A172 (cell line): ENCODE results near the gene CACFD1. TPM values are rescaled to one million over a fixed set of nuclear protein-coding genes. Genes with fewer than 3 reads are reported as not detected.

Experiments used
- DNase-seq: peaks from one replicate; pipeline ENCODE4 v3.0.0-alpha.2; 2015; ENCODE audit warnings: low spot score
- total RNA-seq: library from RNA; depleted of rRNA; stranded (reverse); fragments of >200 nt; shearing (Covaris generic); gene quantifications from 2 replicates; pipeline ENCODE4 v1.2.3, GENCODE V29; 2014; rRNA removed

CACFD1 gene
- 8.8 and 10.8 TPM in 2 replicates for total RNA-seq

DNA sequence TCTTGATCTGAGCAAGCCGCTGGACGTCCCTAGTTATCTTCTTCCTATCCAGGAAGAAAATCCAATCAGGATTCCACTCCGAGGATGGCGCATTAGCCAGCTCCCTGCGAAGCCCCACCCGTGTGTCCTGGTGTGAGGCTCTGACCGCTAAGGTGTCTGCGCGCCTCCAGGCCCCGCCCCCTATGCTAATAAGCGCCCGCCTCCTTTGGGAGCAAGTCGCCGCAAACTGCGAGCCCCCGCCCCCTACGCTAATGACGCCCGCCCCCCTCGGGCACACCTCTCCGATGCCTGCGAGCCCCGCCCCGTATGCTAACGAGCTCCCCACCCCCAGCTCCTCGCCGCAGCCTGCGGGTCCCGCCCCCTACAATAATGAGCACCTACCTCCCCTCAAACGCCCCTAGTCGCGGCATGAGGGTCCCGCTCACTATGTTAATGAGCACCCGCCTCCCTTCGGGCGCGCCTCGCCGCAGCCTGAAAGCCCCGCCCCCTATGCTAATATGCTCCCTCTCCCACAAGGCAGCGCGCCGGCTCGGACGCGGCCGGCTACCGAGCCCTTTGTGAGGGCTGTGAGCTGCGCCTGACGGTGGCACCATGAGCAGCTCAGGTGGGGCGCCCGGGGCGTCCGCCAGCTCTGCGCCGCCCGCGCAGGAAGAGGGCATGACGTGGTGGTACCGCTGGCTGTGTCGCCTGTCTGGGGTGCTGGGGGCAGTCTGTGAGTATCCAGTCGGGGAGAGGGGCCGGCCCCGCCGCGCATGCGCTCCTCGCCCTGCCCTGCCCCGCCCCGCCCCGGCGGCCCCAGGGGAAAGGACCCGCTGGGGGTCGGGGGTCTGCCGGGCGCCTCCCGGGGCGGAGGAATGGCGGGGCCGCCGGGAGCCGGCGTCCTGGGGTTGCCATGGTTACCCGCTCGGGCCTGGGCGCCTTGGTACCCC is at the start of gene CACFD1:
CACFD1 (plus strand) TSS at position 503 of the 929 bp plus-strand sequence; CDS start at position 592, 89 bp downstream.
- peak; percentile 95 for DNase-seq

DNA sequence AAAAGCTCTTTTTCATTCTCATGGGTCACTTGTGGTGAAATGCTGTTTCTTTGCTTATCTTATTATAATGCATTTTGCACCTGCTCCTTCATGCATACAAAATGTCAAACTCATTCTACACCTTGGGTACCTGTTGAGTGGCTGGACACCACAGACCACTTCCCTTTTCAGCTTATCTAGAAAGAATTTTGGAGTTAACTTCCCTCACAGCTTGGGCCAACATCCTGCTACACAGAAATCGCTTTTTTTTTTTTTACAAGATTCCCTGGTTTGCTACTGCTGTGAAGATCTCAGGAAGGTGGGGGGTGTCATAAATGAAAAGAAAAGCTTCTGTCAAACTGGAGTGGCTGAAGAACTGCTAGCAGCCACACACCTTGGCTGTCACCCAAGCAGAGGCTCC is 44.6 kb upstream of the CACFD1 start:
- no peak for DNase-seq

DNA sequence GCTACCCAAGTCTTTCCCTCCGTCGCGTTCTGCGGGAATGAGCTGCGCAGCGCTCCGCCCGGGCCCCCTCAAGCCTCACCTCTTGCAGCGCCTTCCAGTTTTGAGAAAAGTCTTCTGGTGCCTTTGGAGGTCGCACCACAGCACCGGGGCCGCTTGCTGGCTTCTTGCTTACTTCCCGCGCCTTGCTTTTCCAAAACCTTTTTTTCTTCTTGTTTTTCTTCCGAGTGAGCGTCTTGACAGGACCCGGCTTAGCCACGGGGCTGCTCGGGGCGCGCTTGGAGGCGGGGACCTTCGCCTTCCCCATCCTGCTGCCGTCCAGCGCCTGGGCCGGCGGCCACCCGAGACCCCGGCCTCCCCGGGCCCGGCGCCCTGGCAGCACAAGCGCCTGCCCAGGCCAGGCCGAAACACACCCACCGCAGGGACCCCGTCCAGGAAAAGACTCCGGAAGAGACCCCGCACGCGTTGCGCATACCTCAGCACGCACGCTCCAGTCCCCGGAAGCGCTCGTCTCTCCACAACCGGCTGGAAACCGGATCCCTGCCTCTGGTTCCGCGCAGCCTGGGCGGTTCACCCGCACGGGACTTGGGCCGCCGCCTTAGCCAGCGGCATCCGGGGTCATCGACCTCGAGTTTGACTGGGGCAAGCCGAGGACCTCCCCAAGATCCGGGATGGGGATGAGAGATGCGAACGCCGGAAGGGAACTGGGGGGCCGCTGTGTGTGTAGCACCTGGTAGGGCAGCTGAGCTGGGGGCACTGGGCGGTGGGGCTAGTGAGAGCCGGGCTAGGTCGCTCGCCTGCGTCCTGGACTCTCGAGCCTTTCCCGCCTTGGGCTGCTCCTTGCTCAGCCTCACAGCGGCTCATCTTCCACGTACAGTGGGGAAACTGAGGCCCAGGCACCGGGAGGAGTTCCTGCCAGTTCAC is 42.0 kb upstream of the CACFD1 start, which contains the start of gene REXO4:
REXO4 (minus strand) TSS at position 470 of the 921 bp plus-strand sequence; CDS start at position 304, 166 bp downstream.
- DNase-seq: peak; percentile 75

DNA sequence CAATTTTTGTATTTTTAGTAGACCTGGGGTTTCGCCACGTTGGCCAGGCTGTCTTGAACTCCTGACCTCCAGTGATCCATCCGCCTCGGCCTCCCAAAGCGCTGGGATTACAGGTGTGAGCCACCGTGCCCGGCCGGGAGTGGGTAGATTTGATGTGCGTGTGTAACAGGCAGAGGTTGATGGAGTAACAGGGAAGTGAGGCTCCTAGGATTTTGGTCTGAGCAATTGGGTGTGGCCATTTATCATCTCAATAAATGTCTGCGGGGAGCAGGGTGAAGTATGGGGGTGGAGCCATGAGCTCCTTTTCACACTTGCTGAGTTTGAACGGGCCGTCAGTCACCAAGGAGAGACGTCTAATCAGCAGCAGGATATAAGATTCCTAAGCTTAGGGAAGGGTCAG is 40.8 kb upstream of the CACFD1 start:
- no peak for DNase-seq

DNA sequence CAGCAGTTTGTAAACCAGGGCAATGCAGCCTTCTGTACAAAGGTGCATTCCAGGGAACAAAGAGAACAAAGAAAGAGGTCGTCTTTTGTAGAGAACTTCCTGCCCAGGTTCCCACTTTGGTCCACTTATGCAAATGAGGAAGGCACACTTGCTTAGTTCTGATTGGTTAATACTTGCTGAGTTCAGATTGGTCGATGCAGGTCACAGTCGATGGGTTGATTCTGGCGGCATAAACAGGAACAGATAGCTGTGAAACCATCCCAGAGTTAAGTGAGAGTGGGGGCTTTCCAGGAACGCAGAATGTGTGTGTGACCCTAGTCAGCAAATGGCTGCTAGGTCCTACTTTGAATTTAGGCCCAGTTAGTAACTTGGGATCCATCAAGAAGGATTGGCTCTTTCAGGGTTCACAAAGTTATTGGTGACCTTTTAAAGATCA is 39.4 kb upstream of the CACFD1 start:
- DNase-seq: no peak

DNA sequence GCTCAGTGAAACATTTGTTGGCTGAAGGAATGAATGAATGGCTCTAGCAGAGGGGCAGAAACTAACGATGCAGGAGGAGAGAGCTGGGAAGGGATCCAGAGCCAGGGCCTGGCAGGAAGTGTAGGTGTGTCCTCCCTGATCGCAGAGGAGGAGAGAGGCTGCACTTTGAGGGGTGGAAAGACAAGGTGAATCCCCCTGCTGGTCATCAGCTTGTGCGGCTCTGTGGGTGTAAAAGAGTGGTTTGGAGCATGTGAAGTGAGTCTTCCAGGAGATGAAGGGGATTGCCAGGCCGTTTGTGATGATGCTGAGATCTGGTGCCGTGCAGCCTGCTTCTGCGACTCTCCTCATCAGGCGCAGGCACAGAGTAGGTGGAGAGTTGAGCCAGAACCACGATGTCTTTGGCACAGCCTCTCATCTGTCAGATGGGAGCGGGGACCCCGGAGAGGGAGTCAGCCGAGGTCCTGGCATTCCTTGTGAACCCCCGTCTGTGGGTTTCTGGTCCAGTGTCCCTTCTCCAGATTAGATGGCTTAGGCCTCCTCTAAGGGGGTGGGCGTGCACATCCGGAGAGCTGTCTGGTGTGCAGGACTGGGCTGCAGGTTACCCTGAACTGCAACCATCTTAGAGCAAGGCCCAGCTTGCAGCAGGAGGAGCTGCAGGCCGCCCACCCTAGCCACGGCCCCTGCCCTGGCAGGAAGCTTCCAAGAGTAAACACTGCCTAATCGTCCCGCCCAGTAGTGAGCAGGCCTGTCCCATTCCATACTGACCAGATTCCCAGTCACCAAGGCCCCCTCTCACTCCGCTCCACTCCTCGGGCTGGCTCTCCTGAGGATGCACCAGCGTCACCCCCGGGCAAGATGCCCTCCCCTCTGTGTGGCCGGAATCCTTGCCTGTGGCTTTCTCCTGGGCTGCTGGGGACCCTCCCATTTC is 37.9 kb upstream of the CACFD1 start, which contains the start of gene ADAMTS13:
ADAMTS13 (plus strand) TSS at position 753 of the 928 bp plus-strand sequence; CDS start at position 830, 77 bp downstream.
- peak; percentile 40 for DNase-seq

DNA sequence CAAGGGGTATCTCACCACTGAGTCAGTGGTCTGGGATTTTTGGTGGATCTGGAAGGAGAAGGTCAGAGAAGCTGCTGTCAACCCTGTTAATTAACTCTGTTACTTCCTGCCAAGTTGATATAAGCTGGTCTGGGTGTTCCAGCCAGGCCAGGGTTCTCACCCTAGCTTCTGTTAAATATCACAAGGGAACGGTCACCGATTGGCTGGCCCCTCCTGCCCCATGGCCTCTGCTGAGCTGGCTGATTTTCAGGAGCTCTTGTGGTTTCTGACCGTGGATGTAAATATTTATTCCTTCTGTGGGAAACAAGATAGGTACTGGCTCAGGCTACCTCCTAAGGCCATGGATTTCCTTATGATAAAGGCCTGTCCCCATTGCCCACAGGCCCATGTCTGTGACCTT is 36.6 kb upstream of the CACFD1 start:
- no peak for DNase-seq

DNA sequence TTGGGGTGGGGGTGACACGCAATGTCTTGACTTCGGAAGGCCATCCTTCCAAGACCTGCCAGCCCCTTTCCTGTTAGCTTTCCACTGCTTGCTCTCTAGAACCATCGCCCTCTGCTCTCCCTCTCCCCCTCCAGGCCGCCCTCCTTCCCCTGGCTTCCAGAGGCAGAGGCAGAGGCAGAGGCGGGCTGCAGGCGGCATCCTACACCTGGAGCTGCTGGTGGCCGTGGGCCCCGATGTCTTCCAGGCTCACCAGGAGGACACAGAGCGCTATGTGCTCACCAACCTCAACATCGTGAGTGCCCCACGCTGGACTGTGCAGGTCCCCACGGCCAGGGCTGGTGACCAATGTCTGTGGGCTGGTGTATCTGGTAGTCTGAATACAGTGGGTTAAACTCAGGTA is 35.6 kb upstream of the CACFD1 start:
- no peak for DNase-seq

DNA sequence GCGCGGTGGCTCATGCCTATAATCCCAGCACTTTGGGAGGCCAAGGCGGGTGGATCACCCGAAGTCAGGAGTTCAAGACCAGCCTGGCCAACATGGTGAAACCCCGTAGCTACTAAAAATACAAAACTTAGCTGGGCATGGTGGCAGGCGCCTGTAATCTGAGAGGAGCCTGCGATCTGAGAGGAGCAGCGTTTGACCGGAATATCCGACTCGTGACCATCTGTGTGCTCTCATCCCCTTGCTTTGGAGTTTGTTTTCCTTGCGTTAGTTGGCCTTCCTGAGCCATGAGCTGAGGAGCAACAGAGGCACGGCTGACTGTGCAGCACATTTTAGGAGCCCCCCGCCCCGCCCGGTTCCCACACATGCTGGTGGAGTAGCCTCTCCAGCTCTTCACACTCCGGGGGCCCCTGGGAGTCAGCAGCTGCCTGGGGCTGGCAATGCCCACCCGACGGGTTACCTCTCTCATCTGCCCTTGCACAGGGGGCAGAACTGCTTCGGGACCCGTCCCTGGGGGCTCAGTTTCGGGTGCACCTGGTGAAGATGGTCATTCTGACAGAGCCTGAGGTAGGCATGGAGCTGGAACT is 34.6 kb upstream of the CACFD1 start:
- no peak for DNase-seq

DNA sequence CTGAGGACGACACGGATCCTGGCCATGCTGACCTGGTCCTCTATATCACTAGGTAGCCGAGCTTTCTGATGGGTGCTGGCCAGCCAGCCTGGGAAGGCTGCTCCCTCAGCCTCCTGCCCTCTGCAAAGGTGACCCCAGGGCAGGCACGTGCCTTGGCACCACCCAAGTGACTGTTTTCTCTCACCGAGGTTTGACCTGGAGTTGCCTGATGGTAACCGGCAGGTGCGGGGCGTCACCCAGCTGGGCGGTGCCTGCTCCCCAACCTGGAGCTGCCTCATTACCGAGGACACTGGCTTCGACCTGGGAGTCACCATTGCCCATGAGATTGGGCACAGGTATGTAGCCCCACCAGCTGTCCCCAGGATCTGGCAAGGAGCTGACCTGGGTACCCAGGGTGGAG is 33.8 kb upstream of the CACFD1 start:
- no peak for DNase-seq

DNA sequence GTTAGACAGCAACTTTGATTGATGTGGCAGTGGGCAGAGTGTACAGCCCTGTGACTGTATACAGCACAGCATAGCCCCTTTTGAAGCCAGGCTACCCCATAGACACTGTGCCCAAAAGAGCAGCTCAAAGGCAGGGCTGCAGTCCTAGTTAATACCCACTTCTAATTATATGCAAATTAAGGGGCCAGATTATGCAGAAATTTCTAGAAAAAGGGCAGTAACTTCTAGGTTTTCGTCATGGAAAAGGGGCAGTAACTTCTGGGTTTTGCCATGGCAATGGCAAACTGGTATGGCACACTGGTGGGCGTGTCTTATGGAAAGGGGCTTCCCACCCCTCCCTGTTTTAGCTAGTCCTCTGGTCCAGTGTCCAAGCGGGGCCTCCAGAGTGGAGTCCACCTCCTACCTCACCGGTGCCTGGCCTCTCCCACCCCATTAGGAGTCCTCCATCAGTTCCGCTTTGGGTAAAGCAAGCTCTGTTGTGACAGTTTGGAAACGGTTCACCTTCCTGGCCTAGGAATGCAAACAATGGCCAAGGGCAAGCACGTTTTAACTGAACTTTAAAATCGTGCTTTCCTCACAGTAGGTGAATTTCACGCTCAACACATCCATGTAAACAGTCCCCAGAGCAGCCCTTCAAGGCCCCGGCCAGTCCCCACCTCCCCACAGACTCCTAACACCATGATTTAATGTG is 32.0 kb upstream of the CACFD1 start:
- DNase-seq: no peak

DNA sequence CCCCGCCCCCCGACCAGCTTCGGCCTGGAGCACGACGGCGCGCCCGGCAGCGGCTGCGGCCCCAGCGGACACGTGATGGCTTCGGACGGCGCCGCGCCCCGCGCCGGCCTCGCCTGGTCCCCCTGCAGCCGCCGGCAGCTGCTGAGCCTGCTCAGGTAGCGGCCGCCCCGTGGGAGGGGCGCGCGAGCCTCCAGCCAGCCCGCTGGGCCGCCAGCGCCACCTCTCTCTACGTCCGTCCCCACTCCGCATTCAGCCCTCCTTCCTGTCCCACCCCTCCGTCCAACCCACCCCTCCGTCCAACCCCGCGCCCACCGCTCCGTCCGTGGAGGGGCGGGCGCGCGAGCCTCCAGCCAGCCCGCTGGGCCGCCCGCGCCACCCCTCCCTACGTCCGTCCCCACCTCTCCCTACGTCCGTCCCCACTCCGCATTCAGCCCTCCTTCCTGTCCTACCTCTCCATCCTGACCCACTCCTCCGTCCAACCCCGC is 31.1 kb upstream of the CACFD1 start:
- no peak for DNase-seq

DNA sequence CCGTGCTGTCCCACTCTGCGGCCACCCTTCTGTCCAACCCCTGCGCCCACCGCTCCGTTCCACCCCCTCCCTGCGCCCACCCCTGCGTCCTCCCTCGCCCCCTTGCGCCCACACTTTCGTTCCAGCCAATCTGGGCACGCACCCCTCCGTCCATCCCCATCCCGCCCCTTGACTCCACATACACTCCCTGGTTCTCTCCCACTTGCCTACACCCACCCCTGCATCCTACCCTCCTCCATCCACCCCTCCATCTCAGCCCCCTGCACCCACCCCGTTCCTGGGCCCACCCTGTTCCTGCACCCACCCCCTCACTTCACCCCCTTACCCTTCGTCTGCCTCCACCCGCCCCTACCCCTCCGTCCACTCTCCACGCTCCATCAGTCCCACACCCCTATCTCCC is 30.6 kb upstream of the CACFD1 start:
- no peak for DNase-seq

DNA sequence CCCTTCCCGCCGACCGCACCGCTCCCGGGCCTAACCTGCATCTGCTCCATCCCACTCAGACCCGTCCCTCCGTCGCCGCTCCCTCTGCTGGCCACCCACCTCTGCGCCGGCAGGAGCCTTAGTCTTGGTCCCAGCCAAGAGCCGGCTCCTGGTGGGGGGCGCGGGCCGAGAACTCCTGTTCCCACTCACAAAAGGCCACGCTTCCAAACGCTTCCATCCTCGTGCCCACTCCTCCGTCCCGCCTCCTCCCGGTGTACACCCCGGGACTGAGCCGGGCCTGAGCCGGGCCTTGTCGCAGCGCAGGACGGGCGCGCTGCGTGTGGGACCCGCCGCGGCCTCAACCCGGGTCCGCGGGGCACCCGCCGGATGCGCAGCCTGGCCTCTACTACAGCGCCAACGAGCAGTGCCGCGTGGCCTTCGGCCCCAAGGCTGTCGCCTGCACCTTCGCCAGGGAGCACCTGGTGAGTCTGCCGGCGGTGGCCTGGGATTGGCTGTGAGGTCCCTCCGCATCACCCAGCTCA is 30.1 kb upstream of the CACFD1 start:
- no peak for DNase-seq

DNA sequence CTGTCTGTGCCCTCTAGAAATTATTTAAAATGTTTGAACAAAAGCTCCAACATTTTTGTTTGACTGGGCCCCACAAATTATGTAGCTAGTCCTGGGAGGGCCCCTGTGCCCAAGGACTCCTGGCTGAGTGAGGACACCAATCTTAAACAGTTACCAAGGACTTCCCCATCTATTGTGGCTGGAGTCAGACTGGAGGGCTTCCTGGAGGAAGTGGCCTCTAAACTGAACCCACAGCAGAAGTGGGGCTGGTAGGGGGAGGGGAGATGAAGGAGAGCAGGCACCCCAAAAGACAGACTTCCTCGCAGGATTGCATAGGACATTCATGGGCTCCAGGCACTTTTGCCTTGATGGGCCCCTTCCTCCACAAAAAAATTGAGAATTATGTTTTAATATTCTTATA is 29.5 kb upstream of the CACFD1 start:
- no peak for DNase-seq

DNA sequence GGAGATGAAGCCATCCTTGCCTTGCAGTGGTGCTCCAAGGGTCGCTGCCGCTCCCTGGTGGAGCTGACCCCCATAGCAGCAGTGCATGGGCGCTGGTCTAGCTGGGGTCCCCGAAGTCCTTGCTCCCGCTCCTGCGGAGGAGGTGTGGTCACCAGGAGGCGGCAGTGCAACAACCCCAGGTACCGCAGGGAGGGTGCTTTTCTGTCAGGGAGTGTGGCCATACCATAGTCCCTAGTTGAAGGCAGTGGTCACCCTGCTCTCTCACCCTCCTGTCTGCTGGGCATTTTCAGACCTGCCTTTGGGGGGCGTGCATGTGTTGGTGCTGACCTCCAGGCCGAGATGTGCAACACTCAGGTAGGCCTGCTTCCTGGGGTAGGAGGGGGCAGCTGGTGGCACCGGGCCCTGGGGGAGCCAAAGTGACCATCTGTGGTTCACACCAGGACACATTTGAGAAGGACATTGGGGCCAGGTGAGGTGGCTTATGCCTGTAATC is 26.4 kb upstream of the CACFD1 start:
- no peak for DNase-seq

DNA sequence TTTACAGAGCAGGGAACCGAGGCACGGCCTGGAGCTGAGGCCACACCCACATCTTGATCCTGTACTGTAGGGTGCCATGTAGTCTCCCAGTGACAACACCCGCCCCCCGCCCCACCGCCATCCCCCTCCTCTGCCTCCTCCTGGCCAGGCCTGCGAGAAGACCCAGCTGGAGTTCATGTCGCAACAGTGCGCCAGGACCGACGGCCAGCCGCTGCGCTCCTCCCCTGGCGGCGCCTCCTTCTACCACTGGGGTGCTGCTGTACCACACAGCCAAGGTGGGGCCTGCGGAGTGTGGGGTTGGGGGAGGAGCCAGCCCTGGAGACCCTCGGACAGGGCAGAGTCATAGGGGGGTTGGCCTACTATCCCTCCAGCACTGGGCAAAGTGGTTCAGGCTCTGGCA is 23.1 kb upstream of the CACFD1 start:
- no peak for DNase-seq

DNA sequence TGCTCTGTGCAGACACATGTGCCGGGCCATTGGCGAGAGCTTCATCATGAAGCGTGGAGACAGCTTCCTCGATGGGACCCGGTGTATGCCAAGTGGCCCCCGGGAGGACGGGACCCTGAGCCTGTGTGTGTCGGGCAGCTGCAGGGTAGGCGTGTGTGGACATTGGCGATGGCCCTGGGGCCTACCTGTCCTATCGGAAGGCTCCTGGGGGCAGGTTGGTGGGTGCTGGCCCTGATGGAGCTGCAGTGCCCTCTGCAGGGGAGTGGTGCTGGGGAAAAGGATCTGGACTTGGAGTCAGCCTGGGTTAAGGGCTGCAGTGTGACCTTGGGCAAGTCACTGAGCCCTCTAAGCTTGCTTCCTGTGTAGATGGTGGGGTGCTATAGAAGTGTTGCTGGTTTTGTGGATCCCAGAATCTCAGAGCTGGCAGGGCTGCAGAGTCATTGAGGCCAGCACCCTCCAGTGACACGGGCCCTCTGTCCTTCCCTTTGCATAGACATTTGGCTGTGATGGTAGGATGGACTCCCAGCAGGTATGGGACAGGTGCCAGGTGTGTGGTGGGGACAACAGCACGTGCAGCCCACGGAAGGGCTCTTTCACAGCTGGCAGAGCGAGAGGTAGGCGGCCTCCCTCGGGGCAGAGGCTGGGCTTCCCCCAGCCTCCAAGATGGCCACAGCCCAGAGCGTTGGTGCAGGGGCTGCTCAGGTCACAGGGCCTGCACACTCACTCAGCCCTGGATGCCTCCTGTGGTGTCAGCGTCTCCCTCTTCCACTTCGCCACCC is 21.8 kb upstream of the CACFD1 start:
- no peak for DNase-seq

DNA sequence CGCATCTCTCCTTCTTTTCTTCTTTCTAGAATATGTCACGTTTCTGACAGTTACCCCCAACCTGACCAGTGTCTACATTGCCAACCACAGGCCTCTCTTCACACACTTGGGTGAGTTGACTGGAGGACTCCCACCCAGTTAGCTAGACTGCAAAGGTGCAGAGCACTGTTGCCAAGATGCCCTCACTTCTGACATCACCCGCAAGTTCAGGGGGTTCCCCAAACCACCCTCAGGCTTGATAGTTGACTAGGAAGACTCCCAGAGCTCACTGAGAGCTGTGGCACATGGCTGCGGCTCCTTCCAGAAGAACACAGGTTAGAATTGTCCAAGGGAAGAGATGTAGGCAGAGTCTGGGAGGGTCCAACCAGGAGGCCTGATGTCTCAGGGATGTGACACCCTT is 20.4 kb upstream of the CACFD1 start:
- DNase-seq: no peak
